GM12891 (cell line): ENCODE measurements around the gene PAPLN.

Experiments used
- POLR2A ChIP-seq: IDR thresholded peaks from 2 replicates; pipeline ENCODE4 v1.6.1; 2011; ENCODE audit warnings: low read depth, low read length, control low read depth
- POLR2AphosphoS5 ChIP-seq: IDR thresholded peaks from 2 replicates; pipeline ENCODE4 v1.6.1; 2011; ENCODE audit warnings: low read depth, low read length, control low read depth
- POU2F2 ChIP-seq: IDR thresholded peaks from 2 replicates; pipeline ENCODE4 v1.6.1; 2011; ENCODE audit warnings: low read depth, mild to moderate bottlenecking, control low read depth, low read length, moderate library complexity
- SPI1 ChIP-seq: IDR thresholded peaks from 2 replicates; pipeline ENCODE4 v1.6.1; 2011; ENCODE audit warnings: low read depth, low read length, control low read depth
- TAF1 ChIP-seq: IDR thresholded peaks from 2 replicates; pipeline ENCODE4 v1.6.1; 2011; ENCODE audit warnings: low read depth, low read length, control low read depth

DNA sequence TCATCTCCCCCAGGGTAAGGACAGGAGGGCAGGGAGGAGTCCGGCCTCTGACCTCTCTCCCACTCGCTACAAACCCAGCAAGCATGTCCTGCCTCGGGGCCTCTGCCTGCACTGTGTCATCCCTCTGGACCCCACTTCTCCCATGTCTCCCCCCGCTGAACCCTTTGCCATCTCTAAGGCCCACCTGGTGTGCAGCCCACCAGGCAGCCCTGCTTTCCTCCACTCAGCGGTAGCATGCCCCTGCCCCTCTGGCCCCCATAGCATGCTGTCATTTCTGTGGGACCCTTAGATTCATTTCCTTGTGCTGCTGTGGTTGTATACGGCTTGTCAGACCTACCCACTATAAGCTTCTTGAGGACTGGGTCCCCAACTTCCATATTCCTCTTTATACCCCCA, 17.7 kb downstream of the PAPLN start:
- no peak for TF ChIP-seq POLR2AphosphoS5
- no peak for TF ChIP-seq POLR2A
- TF ChIP-seq TAF1 = no peak
- no peak for TF ChIP-seq POU2F2
- TF ChIP-seq SPI1 = no peak
